ENCODE data around the gene TCF12.

Gene TCF12

DNA sequence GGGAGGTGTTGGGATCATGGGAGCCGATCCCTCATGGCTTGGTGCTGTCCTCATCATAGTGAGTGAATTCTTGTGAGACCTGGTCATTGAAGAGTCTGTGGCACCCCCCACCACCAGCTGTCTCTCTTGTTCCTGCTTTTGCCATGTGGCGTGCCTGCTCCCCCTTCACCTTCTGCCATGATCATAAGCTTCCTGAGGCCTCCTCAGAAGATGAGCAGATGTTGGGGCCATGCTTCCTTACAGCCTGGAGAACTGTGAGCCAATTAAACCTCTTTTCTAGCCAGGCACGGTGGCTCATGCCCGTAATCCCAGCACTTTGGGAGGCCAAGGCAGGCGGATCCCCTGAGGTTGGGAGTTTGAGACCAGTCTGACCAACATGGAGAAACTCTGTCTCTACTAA, 420.9 kb downstream of the TCF12 start:
- DNase-seq (ENCODE audit: low spot score) = no peak
